ENCODE results near the gene CNIH1.
"Not testable (repeated sequence)": the region's sequence is repeated elsewhere in the genome, so short reads cannot be mapped to it uniquely, and the experiment has no call there.

Gene CNIH1

DNA sequence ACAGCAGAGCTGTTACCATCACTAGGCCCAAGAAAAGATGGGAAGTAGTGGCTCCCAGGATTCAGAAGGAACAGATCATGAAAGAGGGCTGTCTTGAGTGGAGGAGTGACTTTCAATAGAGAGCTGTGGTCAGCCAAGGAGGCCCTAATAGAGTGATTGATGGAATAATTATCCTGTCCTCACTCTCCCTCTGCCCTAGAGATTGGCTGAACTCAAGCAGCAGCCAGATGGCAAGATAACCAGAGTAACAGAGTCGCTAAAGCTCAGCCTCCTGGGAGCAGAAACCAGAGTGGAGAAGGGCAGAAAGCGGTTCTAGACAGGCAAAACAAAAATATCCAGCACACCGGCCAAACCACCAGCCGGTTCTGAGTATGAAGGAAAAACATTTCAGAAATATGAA lies 24.5 kb upstream of the CNIH1 start:
- DNase-seq: no peak

- no peak for DNase-seq
These were observed 20.9 kb upstream of the CNIH1 start for GRCh38 chr14:54462048-54462447.

DNA sequence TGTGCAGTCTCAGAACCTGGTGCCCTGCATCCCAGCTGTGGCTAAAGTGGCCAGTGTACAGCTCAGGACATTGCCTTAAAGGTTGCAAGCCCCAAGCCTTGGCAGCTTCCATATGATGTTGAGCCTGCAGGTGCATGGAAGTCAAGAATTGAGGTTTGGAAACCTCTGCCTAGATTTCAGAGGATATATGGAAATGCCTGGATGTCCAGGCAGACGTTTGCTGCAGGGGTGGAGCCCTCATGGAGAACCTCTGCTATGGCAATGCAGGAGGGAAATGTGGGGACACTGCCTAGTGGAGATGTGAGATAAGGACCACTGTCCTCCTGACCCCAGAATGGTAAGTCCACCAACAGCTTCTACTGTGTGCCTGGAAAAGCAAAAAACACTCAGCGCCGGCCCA lies 17.9 kb upstream of the CNIH1 start:
- DNase-seq: no peak

DNA sequence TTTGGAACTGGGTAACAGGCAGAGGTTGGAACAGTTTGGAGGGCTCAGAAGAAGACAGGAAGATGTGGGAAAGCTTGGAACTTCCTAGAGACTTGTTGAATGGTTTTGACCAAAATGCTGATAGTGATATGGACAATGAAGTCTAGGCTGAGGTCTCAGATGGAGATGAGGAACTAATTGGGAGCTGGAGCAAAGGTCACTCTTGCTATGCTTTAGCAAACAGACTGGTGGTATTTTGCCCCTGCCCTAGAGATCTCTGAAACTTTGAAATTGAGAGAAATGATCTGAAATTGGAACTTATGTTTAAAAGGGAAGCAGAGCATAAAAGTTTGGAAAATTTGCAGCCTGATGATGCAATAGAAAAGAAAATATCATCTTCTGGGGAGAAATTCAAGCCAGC lies 17.4 kb upstream of the CNIH1 start:
- not testable (repeated sequence) for DNase-seq

DNA sequence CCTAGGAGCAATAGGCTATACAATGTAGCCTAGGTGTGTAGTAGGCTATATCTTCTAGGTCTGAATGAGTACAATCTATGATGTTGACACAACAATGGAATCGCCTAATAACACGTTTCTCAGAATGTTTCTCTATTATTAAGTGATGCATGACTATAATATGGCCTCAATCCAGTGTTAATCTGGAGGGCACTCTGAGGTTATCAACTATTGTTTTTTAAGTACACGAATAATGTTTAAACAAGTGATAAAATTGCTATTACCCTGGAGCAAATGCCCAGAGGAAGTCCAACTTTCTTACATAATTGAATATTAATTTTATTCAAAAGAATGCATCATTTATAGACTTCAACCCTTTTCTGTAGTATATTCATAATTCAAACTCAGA lies 16.4 kb upstream of the CNIH1 start:
- DNase-seq: no peak

- not testable (repeated sequence) for DNase-seq
These were observed 15.8 kb upstream of the CNIH1 start for GRCh38 chr14:54456820-54457608.

GRCh38 chr14:54455363-54455762 lies 14.2 kb upstream of the CNIH1 start:
- DNase-seq: no peak

DNA sequence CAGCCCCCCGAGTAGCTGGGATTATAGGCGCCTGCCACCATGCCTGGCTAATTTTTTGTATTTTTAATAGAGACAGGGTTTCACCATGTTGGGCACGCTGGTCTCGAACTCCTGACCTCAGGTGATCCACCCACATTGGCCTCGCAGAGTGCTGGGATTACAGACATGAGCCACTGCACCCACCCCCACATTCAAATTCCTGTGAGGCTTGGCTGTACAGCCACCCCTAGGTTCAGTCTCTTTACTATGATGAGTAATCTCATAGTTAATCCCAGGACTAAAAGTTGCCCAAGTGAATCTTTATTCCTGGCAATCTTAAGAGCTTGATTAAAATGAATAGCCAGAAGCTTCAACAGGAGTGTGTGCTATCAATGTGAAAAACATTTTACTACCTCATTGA lies 12.8 kb upstream of the CNIH1 start:
- DNase-seq: not testable (repeated sequence)

DNA sequence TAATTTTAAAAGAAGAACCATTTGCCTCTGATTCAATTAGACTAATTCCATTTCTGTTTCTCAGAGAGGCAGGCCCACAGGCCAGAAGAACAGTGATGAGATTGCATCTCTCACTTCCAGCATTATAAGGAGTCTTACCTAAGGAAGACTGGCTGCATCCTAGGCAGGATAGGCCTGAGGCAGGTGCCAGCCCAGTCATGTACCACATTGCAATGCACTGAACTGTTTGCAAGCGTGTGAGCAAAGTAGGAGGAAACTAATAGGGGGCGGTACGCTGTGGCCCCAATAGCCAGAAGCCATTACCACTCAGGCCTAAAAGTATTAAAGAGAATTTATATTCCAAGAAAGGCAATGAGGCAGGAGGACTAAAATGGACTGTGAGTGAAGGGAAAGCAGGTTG lies 12.1 kb upstream of the CNIH1 start:
- no peak for DNase-seq

DNA sequence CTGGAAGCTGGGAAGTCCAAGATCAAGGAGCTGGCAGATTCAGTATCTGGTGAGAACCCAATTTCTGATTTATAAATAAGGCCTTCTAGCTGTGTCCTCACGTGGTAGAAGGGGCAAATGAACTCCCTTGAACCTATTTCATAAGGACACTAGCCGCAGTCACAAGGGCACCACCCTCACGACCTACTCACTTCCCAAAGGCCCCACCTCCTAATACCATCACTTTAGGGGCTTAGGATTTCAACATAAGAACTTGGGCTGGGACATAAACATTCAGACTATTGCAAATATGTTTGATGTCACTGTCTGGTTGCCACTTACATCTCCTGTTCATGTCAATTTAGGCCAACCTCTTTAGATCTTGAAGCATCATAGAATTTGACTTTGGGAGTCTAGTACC lies 10.8 kb upstream of the CNIH1 start:
- DNase-seq: no peak

- no peak for DNase-seq
These were observed 10.0 kb upstream of the CNIH1 start for GRCh38 chr14:54451121-54451601.

DNA sequence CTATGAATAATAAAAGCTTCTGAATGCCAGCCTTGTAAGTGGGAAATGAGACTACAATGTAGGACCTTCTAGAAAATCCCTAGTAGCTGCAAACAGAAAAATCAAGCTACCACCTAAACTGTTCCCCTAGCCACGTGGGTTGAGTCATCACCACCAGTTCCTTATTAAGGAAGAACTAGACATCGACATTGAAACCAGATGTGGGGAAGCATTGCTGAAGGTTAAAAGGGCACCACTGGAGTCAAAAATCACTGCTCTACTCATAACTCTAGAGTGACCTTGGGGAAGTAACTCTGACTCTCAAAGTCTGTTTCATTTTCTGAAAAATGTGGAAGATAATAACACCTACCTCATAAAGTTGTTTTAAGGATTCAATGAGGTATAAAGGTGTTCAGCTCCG lies 9.4 kb upstream of the CNIH1 start:
- no peak for DNase-seq

DNA sequence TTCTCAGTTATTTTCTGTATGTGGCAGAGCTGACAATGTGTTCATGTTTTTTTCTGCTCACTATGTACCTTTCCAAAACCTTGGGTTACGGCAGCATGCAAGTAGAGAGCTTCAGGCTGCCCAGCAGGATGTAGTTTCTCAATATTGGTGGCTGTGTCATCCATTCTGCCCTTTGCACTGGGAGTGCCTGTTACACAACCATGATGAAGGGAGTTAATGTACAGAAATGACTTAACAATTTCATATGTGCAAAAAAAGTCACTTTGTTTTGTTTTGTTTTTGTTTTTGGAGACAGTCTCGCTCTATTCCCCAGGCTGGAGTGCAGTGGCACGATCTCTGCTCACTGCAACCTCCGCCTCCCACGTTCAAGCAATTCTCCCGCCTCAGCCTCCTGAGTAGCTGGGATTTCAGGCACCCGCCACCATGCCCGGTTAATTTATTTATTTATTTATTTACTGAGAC lies 6.1 kb upstream of the CNIH1 start:
- DNase-seq: no peak

DNA sequence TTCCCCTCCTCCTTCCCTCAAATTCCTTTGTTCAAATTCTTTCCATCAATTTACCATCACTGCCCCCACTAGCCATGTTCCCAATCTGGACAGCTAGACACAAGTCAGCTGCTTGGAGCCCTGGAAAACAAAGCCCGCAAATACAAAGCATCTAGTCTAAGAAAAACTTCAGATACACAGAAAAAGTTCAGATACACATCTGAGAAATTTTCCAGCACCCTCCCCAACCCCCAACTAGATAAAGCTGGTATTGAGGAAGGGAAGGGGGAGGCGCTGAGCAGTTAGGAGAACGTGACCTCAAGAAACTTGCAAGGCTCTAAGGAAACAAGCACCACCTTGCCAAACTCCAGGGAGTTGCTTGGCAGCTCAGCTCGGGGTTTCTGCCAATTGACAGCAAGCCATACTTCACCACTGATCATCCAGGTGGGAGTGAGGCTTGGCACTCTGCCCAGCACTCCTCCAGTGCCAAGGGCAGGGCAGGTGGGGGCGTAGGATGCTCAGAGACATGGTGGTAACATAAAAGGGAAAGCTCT lies 5.1 kb upstream of the CNIH1 start:
- peak; percentile 10 for DNase-seq

GRCh38 chr14:54444681-54445080 lies 3.5 kb upstream of the CNIH1 start:
- no peak for DNase-seq

- no peak for DNase-seq
These were observed 2.8 kb upstream of the CNIH1 start for GRCh38 chr14:54443981-54444380.

GRCh38 chr14:54442961-54443360 lies 1.8 kb upstream of the CNIH1 start:
- DNase-seq: not testable (repeated sequence)

GRCh38 chr14:54440476-54440872 lies 700 bp downstream of the CNIH1 start:
- DNase-seq: no peak

DNA sequence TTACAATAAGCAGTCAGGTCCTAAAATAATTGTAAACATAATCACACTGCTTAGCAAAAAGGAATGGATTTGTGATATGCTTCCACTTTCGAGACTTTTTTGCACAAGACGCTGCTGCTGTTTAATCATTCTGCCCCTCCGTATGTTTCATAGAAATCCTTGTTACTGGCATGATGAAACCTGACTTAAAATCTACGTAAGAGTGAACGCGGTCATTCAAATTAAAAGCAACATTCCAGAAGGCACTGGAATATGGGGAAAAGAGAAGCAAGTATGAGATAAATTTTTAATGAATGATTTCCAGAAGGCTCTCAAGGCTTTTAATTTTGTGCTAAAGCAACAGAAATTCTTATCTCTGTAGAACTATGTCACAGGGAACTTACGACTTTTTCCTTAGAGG lies 1.1 kb downstream of the CNIH1 start:
- DNase-seq: no peak

- DNase-seq: no peak
These were observed 2.5 kb downstream of the CNIH1 start for GRCh38 chr14:54438703-54439102.

- not testable (repeated sequence) for DNase-seq
These were observed 3.2 kb downstream of the CNIH1 start for GRCh38 chr14:54437954-54438353.

GRCh38 chr14:54435500-54435981 lies 5.6 kb downstream of the CNIH1 start:
- no peak for DNase-seq

DNA sequence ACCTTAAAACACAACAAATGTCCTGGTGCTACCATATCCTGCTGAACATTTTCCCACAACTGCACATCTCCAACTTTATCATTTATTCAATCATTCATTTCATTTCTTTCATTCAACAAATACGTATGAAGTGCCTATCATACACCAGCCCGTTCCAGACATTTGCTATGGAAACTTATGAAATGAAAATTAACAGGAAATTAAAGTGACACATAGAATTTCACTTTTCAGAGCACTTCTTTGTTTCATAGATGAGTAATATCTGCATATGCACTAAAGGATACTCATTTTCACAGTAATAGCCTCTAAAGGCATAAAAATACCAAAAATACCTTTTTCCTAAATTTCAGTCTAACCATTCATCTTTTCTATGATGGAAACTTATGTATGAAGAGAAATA lies 12.6 kb downstream of the CNIH1 start:
- no peak for DNase-seq

GRCh38 chr14:54427871-54428270 lies 13.3 kb downstream of the CNIH1 start:
- DNase-seq: no peak

Measured in DMS153 (cell line).